K562 (cell line): ENCODE measurements around the gene A1BG. TPM values are rescaled to one million over a fixed set of nuclear protein-coding genes. Genes with fewer than 3 reads are reported as not detected.

Source experiments
- HMG20A ChIP-seq: fragments of 450-650 bp; formaldehyde crosslinking; conservative IDR thresholded peaks from 2 replicates; pipeline ENCODE4 v1.4.0; 2020; ENCODE audit warnings: mild to moderate bottlenecking, mixed read lengths
- KLF16 ChIP-seq: IDR thresholded peaks from 2 replicates; pipeline ENCODE4 v1.6.1; 2016; ENCODE audit warnings: antibody characterized with exemption
- RUNX1 ChIP-seq: sonication (generic); IDR thresholded peaks from 2 replicates; pipeline ENCODE4 v1.6.1; 2016; ENCODE audit warnings: antibody characterized with exemption, low read depth
- TOE1 ChIP-seq, 2 experiments: fragments of 450-650 bp in 1 of 2; sonication (generic) in 1 of 2; formaldehyde crosslinking in 1 of 2; IDR thresholded peaks; 2 replicates each; pipeline versions ENCODE4 v1.7.1 to v1.8.0; 2016 to 2022; ENCODE audit warnings: borderline replicate concordance in 2 of 2, mild to moderate bottlenecking in 2 of 2, antibody characterized with exemption in 1 of 2, inconsistent platforms in 1 of 2, low read depth in 1 of 2, missing genetic modification reagents in 1 of 2, moderate library complexity in 1 of 2
- ZNF23 ChIP-seq: fragments of 250-450 bp; sonication (Bioruptor Pico); IDR thresholded peaks from 2 replicates; pipeline ENCODE4 v1.4.0; 2020; ENCODE audit warnings: mild to moderate bottlenecking
- polyA plus RNA-seq, 8 experiments: library from polyadenylated mRNA; depleted of rRNA in 4 of 8; stranded (reverse) in 5 of 8; unstranded in 3 of 8; fragments of >200 nt; fragmentation: Nextera tagmentation in 2 of 8; fragmentation: Illumina TruSeq in 1 of 8; extraction: Ambion mirVana in 2 of 8; extraction: Trizol in 1 of 8; gene quantifications; 2 replicates each; pipeline versions ENCODE4 v1.2.1 to v1.2.3, GENCODE V29; 2011 to 2014; ENCODE audit warnings: inconsistent platforms in 1 of 8, missing spikeins in 1 of 8
- total RNA-seq, 7 experiments: library from RNA; depleted of rRNA in 6 of 7; stranded (reverse); fragments of >200 nt in 6 of 7; fragmentation: Illumina TruSeq in 2 of 7; extraction: Trizol in 2 of 7; gene quantifications; 2 replicates each; pipeline versions ENCODE4 v1.2.1 to v1.2.3, GENCODE V29; 2011 to 2021; ENCODE audit warnings: low replicate concordance in 1 of 7
- TF ChIP-seq, protein P1 (sequence below): fragments of 450-650 bp; IDR thresholded peaks from 2 replicates; pipeline ENCODE4 v1.6.1; 2016; ENCODE audit warnings: mild to moderate bottlenecking, moderate library complexity
- TF ChIP-seq, protein P2 (sequence below): sonication (generic); formaldehyde crosslinking; IDR thresholded peaks from 2 replicates; pipeline ENCODE4 v1.8.0; 2022; ENCODE audit warnings: missing genetic modification reagents, mild to moderate bottlenecking, borderline replicate concordance
- TF ChIP-seq, protein P3 (sequence below): fragments of 150-350 bp; IDR thresholded peaks from 2 replicates; pipeline ENCODE4 v1.6.1; 2014; ENCODE audit warnings: low read depth, mild to moderate bottlenecking, low read length, borderline replicate concordance

A1BG gene
- total and polyA plus RNA-seq, 9 of the 15 experiments (the other 6 are each of a cell fraction or from before 2014, with no cell fraction given): 0.10 to 19.8 (median 2.6) TPM

DNA sequence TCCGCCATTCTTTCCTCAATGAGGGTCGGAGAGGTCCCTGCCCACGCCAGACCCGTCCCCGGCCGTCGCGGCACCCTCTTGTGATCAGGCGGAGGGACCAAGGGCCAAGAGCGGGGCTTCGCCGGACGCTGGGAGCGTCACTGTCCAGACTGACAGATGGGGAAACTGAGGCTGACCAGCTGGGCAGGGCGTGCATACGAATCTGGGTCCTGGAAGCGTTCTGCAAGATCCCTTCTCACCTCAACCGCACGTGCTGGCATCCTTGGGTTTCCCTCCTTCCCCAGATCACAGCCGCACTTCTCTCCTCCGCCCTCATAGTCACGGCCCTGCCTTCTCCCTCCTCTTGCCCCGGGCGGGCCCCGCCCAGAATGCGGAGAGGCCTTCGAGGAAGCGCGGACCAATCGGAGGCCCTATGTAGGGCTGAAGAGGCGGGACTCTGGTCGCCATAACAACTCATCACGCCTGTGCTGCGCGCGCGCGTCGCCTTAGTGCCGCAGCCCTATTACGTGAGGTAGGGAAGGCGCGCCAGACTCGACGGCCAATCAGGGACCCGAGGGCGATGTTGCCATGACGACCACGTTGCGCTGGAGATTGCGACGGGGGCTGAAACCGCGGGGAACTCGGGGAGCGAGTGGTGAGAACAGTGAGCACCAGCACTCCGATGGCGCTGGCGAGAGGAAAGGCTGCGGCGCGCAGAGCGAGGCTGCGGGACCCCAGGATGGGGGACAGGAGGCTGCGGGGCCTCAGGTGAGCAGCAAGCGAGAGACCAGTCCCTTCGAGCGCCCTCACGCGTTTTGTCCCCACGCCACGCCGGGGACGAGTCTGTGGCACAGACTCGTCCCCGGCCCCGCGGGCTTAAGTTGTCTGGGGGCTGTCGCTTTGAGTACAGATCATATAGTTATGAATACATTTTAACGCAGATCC, 47.9 kb upstream of the A1BG start (continued):
- TF ChIP-seq, protein P1, sequence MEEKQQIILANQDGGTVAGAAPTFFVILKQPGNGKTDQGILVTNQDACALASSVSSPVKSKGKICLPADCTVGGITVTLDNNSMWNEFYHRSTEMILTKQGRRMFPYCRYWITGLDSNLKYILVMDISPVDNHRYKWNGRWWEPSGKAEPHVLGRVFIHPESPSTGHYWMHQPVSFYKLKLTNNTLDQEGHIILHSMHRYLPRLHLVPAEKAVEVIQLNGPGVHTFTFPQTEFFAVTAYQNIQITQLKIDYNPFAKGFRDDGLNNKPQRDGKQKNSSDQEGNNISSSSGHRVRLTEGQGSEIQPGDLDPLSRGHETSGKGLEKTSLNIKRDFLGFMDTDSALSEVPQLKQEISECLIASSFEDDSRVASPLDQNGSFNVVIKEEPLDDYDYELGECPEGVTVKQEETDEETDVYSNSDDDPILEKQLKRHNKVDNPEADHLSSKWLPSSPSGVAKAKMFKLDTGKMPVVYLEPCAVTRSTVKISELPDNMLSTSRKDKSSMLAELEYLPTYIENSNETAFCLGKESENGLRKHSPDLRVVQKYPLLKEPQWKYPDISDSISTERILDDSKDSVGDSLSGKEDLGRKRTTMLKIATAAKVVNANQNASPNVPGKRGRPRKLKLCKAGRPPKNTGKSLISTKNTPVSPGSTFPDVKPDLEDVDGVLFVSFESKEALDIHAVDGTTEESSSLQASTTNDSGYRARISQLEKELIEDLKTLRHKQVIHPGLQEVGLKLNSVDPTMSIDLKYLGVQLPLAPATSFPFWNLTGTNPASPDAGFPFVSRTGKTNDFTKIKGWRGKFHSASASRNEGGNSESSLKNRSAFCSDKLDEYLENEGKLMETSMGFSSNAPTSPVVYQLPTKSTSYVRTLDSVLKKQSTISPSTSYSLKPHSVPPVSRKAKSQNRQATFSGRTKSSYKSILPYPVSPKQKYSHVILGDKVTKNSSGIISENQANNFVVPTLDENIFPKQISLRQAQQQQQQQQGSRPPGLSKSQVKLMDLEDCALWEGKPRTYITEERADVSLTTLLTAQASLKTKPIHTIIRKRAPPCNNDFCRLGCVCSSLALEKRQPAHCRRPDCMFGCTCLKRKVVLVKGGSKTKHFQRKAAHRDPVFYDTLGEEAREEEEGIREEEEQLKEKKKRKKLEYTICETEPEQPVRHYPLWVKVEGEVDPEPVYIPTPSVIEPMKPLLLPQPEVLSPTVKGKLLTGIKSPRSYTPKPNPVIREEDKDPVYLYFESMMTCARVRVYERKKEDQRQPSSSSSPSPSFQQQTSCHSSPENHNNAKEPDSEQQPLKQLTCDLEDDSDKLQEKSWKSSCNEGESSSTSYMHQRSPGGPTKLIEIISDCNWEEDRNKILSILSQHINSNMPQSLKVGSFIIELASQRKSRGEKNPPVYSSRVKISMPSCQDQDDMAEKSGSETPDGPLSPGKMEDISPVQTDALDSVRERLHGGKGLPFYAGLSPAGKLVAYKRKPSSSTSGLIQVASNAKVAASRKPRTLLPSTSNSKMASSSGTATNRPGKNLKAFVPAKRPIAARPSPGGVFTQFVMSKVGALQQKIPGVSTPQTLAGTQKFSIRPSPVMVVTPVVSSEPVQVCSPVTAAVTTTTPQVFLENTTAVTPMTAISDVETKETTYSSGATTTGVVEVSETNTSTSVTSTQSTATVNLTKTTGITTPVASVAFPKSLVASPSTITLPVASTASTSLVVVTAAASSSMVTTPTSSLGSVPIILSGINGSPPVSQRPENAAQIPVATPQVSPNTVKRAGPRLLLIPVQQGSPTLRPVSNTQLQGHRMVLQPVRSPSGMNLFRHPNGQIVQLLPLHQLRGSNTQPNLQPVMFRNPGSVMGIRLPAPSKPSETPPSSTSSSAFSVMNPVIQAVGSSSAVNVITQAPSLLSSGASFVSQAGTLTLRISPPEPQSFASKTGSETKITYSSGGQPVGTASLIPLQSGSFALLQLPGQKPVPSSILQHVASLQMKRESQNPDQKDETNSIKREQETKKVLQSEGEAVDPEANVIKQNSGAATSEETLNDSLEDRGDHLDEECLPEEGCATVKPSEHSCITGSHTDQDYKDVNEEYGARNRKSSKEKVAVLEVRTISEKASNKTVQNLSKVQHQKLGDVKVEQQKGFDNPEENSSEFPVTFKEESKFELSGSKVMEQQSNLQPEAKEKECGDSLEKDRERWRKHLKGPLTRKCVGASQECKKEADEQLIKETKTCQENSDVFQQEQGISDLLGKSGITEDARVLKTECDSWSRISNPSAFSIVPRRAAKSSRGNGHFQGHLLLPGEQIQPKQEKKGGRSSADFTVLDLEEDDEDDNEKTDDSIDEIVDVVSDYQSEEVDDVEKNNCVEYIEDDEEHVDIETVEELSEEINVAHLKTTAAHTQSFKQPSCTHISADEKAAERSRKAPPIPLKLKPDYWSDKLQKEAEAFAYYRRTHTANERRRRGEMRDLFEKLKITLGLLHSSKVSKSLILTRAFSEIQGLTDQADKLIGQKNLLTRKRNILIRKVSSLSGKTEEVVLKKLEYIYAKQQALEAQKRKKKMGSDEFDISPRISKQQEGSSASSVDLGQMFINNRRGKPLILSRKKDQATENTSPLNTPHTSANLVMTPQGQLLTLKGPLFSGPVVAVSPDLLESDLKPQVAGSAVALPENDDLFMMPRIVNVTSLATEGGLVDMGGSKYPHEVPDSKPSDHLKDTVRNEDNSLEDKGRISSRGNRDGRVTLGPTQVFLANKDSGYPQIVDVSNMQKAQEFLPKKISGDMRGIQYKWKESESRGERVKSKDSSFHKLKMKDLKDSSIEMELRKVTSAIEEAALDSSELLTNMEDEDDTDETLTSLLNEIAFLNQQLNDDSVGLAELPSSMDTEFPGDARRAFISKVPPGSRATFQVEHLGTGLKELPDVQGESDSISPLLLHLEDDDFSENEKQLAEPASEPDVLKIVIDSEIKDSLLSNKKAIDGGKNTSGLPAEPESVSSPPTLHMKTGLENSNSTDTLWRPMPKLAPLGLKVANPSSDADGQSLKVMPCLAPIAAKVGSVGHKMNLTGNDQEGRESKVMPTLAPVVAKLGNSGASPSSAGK: peak; percentile 98
- no peak for TF ChIP-seq ZNF23 (CRISPR knock-in tag)
- no peak for TF ChIP-seq RUNX1
- no peak for TF ChIP-seq KLF16
- no peak for TF ChIP-seq HMG20A (CRISPR knock-in tag)
- TF ChIP-seq TOE1 (IDR thresholded peaks at IDR 0.05; ENCODE audit: borderline replicate concordance): no peak
- TF ChIP-seq TOE1 (CRISPR knock-in tag; IDR thresholded peaks at IDR 0.05; ENCODE audit: borderline replicate concordance, low read depth): no peak
- TF ChIP-seq, protein P2, sequence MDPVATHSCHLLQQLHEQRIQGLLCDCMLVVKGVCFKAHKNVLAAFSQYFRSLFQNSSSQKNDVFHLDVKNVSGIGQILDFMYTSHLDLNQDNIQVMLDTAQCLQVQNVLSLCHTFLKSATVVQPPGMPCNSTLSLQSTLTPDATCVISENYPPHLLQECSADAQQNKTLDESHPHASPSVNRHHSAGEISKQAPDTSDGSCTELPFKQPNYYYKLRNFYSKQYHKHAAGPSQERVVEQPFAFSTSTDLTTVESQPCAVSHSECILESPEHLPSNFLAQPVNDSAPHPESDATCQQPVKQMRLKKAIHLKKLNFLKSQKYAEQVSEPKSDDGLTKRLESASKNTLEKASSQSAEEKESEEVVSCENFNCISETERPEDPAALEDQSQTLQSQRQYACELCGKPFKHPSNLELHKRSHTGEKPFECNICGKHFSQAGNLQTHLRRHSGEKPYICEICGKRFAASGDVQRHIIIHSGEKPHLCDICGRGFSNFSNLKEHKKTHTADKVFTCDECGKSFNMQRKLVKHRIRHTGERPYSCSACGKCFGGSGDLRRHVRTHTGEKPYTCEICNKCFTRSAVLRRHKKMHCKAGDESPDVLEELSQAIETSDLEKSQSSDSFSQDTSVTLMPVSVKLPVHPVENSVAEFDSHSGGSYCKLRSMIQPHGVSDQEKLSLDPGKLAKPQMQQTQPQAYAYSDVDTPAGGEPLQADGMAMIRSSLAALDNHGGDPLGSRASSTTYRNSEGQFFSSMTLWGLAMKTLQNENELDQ: no peak
- TF ChIP-seq, protein P3, sequence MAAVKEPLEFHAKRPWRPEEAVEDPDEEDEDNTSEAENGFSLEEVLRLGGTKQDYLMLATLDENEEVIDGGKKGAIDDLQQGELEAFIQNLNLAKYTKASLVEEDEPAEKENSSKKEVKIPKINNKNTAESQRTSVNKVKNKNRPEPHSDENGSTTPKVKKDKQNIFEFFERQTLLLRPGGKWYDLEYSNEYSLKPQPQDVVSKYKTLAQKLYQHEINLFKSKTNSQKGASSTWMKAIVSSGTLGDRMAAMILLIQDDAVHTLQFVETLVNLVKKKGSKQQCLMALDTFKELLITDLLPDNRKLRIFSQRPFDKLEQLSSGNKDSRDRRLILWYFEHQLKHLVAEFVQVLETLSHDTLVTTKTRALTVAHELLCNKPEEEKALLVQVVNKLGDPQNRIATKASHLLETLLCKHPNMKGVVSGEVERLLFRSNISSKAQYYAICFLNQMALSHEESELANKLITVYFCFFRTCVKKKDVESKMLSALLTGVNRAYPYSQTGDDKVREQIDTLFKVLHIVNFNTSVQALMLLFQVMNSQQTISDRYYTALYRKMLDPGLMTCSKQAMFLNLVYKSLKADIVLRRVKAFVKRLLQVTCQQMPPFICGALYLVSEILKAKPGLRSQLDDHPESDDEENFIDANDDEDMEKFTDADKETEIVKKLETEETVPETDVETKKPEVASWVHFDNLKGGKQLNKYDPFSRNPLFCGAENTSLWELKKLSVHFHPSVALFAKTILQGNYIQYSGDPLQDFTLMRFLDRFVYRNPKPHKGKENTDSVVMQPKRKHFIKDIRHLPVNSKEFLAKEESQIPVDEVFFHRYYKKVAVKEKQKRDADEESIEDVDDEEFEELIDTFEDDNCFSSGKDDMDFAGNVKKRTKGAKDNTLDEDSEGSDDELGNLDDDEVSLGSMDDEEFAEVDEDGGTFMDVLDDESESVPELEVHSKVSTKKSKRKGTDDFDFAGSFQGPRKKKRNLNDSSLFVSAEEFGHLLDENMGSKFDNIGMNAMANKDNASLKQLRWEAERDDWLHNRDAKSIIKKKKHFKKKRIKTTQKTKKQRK: no peak
